ENCODE measurements around the gene LRRC8D. TPM values are rescaled to one million over a fixed set of nuclear protein-coding genes. Genes with fewer than 3 reads are reported as not detected.

Gene LRRC8D
- total and polyA plus RNA-seq, 9 donors = 5.0 to 14.1 (median 8.8) TPM

DNA sequence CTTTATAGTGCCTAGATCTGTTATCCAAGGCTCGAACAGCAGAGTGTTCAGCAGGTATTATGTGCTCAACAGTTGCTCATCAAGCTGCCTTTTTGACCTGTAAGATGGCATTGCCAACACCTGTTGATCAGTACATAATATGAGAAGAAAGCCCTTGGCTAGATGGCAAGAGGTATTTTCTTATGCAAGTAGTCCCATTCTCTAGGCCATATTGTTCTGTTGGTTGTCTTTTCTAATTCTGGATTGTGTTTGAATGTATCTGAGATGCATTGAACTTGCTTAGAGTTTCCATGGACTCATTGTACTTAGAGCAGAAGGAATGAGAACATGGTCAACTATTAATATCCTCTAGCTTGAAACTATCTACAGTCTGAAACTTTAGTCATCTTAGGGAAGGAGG lies 57.4 kb downstream of the LRRC8D start:
- Histone ChIP-seq H3K27ac (no peak overlapping the region), H3K27me3 (no peaks in the 10 kb centered on the region), H3K9me3 (no peaks in the 10 kb centered on the region), H3K36me3 (no peaks in the 10 kb centered on the region), H3K4me1 (ENCODE audit: insufficient read depth) (no peaks in the 10 kb centered on the region), H3K4me3 (no peak overlapping the region)
- no peak for DNase-seq
- intact Hi-C loops (cut with DNase I) = no loop called here
- 86 to 93% (median 90%) methylated on average over 1 of the region's 1 CpG for WGBS, 3 donors
- no peak for TF ChIP-seq EP300 (IDR thresholded peaks at IDR 0.05)
- no peak for TF ChIP-seq POLR2A (IDR thresholded peaks at IDR 0.05)
- TF ChIP-seq, protein P1, sequence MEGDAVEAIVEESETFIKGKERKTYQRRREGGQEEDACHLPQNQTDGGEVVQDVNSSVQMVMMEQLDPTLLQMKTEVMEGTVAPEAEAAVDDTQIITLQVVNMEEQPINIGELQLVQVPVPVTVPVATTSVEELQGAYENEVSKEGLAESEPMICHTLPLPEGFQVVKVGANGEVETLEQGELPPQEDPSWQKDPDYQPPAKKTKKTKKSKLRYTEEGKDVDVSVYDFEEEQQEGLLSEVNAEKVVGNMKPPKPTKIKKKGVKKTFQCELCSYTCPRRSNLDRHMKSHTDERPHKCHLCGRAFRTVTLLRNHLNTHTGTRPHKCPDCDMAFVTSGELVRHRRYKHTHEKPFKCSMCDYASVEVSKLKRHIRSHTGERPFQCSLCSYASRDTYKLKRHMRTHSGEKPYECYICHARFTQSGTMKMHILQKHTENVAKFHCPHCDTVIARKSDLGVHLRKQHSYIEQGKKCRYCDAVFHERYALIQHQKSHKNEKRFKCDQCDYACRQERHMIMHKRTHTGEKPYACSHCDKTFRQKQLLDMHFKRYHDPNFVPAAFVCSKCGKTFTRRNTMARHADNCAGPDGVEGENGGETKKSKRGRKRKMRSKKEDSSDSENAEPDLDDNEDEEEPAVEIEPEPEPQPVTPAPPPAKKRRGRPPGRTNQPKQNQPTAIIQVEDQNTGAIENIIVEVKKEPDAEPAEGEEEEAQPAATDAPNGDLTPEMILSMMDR (IDR thresholded peaks at IDR 0.05) = no peak

DNA sequence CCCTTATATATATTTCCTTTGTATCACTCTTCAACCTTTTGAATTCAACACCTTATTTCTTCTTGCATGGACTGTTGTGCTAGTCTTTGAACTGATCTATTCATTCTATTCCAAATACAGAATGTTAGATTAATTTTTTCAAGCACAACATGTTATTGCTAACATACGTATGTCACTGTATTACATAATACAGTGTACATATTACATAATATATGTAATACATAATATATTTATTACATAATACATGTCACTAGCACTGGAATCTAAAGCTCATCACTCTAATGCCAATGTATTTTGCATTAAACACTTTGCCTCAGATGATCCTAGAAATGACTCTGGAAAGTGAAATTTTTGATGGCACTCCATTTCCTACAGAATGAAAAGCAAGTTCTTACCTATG lies 59.8 kb downstream of the LRRC8D start:
- Histone ChIP-seq H3K4me3 (no peak overlapping the region), H3K9me3 (no peaks in the 10 kb centered on the region), H3K27ac (no peak overlapping the region), H3K27me3 (no peaks in the 10 kb centered on the region), H3K4me1 (ENCODE audit: insufficient read depth) (no peaks in the 10 kb centered on the region), H3K36me3 (no peaks in the 10 kb centered on the region)
- TF ChIP-seq EP300 (IDR thresholded peaks at IDR 0.05) (no peak), POLR2A (IDR thresholded peaks at IDR 0.05) (no peak)
- TF ChIP-seq, protein P1 (IDR thresholded peaks at IDR 0.05) = no peak
- WGBS, 3 donors = 96 to 100% (median 98%) methylated on average over 1 of the region's 1 CpG
- no peak for DNase-seq
- intact Hi-C loops (cut with DNase I) = no loop called here

DNA sequence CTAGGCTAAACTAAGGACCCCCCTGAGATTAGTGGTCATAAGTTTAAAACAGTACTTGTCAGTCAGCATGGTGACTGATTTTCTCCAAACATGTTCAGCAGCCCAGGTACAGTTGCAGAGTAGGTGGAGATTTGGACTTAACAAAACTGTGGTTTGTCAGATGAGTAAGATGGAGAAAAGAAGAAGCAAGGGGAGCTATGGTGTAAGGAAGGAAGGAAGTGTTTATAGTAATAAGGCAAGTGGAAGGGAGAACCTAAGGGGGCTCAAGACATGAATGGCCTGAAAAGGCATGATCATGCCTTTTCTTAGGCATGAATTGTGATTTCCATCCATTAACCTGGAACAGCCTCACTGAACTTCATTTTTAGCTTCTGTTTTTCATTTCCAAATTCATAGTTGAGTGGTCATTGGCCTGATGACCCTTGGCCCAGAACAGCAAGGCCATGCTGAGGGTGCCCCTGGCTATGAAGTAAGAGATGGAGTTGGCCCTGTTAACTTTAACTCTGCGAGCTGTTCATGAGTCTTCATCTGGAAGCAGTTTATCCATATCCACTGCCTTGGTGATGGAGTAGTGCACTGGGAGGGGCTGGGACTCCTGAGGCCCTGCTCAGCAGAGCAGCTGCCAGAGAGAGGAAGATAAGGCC lies 60.7 kb downstream of the LRRC8D start:
- 93 to 100% (median 98%) methylated on average over 1 of the region's 1 CpG for WGBS, 3 donors
- Histone ChIP-seq H3K9me3 (no peaks in the 10 kb centered on the region), H3K36me3 (no peaks in the 10 kb centered on the region), H3K4me1 (ENCODE audit: insufficient read depth) (no peaks in the 10 kb centered on the region), H3K4me3 (no peak overlapping the region), H3K27ac (no peak overlapping the region), H3K27me3 (no peaks in the 10 kb centered on the region)
- no peak for DNase-seq
- intact Hi-C loops (cut with DNase I) = no loop called here
- TF ChIP-seq, protein P1 (IDR thresholded peaks at IDR 0.05) = no peak
- no peak for TF ChIP-seq EP300 (IDR thresholded peaks at IDR 0.05)
- TF ChIP-seq POLR2A (IDR thresholded peaks at IDR 0.05) = no peak

DNA sequence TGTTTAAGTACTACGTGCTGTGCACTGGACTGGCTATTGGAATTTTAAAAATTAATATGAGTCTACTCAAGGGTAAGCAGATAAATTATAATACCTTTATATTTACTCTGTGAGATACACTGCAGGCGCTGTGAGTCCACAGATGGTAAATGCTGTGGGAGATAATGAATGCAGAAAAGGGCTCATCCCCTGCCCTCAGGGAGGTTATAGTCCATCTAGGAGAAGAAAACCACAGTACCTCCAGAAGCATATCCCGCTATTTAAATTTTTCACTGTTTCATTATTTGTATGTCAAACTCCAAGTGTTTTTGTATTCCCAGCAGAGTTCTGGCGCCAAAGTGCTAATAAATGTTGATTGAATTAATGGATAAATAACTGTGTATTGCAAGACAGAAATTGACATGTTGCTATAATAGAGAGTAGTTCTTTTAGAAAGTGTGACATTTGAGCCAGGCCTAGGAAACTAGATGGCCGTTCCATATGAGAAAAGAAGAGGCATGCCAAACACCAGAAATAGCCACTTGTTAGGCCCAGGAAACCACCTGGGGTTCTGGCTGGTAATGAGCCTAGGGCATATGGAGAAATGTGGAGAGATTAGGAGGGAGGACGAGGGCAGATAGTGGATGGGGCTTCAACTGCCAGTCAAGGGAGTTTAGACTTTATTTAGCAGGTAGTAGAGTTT lies 61.7 kb downstream of the LRRC8D start:
- TF ChIP-seq EP300 (IDR thresholded peaks at IDR 0.05) (no peak), POLR2A (IDR thresholded peaks at IDR 0.05) (no peak)
- TF ChIP-seq, protein P1 (IDR thresholded peaks at IDR 0.05) = no peak
- intact Hi-C loops (cut with DNase I) = no loop called here
- 93 to 98% (median 97%) methylated on average over 6 of the region's 6 CpGs for WGBS, 3 donors
- DNase-seq = no peak
- H3K9me3 ChIP-seq = no peaks in the 10 kb centered on the region
- no peaks in the 10 kb centered on the region for H3K27me3 ChIP-seq
- no peaks in the 10 kb centered on the region for H3K36me3 ChIP-seq
- H3K4me3 ChIP-seq = no peak overlapping the region
- H3K4me1 ChIP-seq (ENCODE audit: insufficient read depth) = no peaks in the 10 kb centered on the region
- H3K27ac ChIP-seq = no peak overlapping the region

Measured in ovary (tissue), 9 donors.